Measurements from ENCODE around the gene ZNF212. TPM values are rescaled to one million over a fixed set of nuclear protein-coding genes. Genes with fewer than 3 reads are reported as not detected.

The ZNF212 gene
- 7.5 TPM for total RNA-seq

GRCh38 chr7:149239345-149240143, at the start of gene ZNF212:
ZNF212 (plus strand) TSS chr7:149239651; CDS start chr7:149239779, 128 bp downstream.
- peak; percentile 96 for ATAC-seq

GRCh38 chr7:149191851-149192250, 47.6 kb upstream of the ZNF212 start:
- ATAC-seq = no peak

- ATAC-seq = peak; percentile 67
Measured at GRCh38 chr7:149194799-149195179, 44.7 kb upstream of the ZNF212 start.

GRCh38 chr7:149195180-149196150, 44.0 kb upstream of the ZNF212 start, which contains the start of gene ZNF282:
ZNF282 (plus strand) TSS chr7:149195546; CDS start chr7:149195590, 44 bp downstream.
- ATAC-seq = peak; percentile 85

GRCh38 chr7:149196151-149196704, 43.2 kb upstream of the ZNF212 start:
- no peak for ATAC-seq

GRCh38 chr7:149196705-149197171, 42.7 kb upstream of the ZNF212 start:
- peak; percentile 45 for ATAC-seq

GRCh38 chr7:149197675-149198074, 41.8 kb upstream of the ZNF212 start:
- ATAC-seq = peak; percentile 72

GRCh38 chr7:149198161-149198816, 41.2 kb upstream of the ZNF212 start:
- ATAC-seq = no peak

GRCh38 chr7:149199234-149199995, 40.0 kb upstream of the ZNF212 start:
- ATAC-seq = no peak

- ATAC-seq = no peak
Measured at GRCh38 chr7:149202831-149203231, 36.6 kb upstream of the ZNF212 start.

- peak; percentile 66 for ATAC-seq
Measured at GRCh38 chr7:149205690-149206381, 33.6 kb upstream of the ZNF212 start.

- ATAC-seq = no peak
Measured at GRCh38 chr7:149207324-149208035, 32.0 kb upstream of the ZNF212 start.

- peak; percentile 54 for ATAC-seq
Measured at GRCh38 chr7:149209518-149210269, 29.8 kb upstream of the ZNF212 start.

- ATAC-seq = no peak
Measured at GRCh38 chr7:149210551-149210950, 28.9 kb upstream of the ZNF212 start.

GRCh38 chr7:149214020-149214720, 25.3 kb upstream of the ZNF212 start:
- peak; percentile 49 for ATAC-seq

- no peak for ATAC-seq
Measured at GRCh38 chr7:149216402-149216801, 23.0 kb upstream of the ZNF212 start.

GRCh38 chr7:149217570-149217969, 21.9 kb upstream of the ZNF212 start:
- no peak for ATAC-seq

Data from esophagus mucosa (tissue), 1 donor.